Colonic mucosa (tissue), 4 donors: ENCODE data around the gene CABP1. TPM values are rescaled to one million over a fixed set of nuclear protein-coding genes. Genes with fewer than 3 reads are reported as not detected.

ENCODE experiments used
- DNase-seq: peaks from one replicate; pipeline ENCODE4 v3.0.0-alpha.2; 2020
- H3K27ac ChIP-seq: fragments of 200-600 bp; one replicate; pipeline ENCODE4 v1.8.0; 2021
- H3K27me3 ChIP-seq: fragments of 200-600 bp; one replicate; pipeline ENCODE4 v1.8.0; 2021
- H3K36me3 ChIP-seq: fragments of 200-600 bp; one replicate; pipeline ENCODE4 v1.8.0; 2021
- H3K4me1 ChIP-seq: fragments of 200-600 bp; one replicate; pipeline ENCODE4 v1.8.0; 2021; ENCODE audit warnings: mild to moderate bottlenecking
- H3K4me3 ChIP-seq: fragments of 200-600 bp; one replicate; pipeline ENCODE4 v1.8.0; 2021
- H3K9ac ChIP-seq, 2 donors: one replicate each; pipeline ENCODE4 v1.7.0; 2013; ENCODE audit warnings: control low read depth in 2 of 2, low read depth in 2 of 2, low read length in 2 of 2
- H3K9me3 ChIP-seq: fragments of 200-600 bp; one replicate; pipeline ENCODE4 v1.8.0; 2021
- intact Hi-C: fragments of 100-400 bp; cut with DNase I; formaldehyde crosslinking; loops from one replicate; pipeline ENCODE4 v1.14.1; 2022
- total RNA-seq, 2 donors: library from RNA; stranded (reverse); fragmentation: NEBNext Ultra II Directional in 1 of 2; extraction: Animal tissue kit (Norgen Biotek cat#: 25700) in 1 of 2; gene quantifications; one replicate each; pipeline ENCODE4 v1.2.1, GENCODE V29; 2021
- TF ChIP-seq, protein P1 (sequence below): fragments of 200-600 bp; IDR thresholded peaks from one replicate; pipeline ENCODE4 v1.8.0; 2022; ENCODE audit warnings: antibody characterized with exemption, mild to moderate bottlenecking
- donor health status: healthy.
- donor health status: DM: no; HTN: no; CAD: no.
- donor health status: DM: no; HTN: no; CAD: no.

The CABP1 gene
- total RNA-seq, 2 donors from 2014 or later, result 0.77 to 0.79 TPM

DNA sequence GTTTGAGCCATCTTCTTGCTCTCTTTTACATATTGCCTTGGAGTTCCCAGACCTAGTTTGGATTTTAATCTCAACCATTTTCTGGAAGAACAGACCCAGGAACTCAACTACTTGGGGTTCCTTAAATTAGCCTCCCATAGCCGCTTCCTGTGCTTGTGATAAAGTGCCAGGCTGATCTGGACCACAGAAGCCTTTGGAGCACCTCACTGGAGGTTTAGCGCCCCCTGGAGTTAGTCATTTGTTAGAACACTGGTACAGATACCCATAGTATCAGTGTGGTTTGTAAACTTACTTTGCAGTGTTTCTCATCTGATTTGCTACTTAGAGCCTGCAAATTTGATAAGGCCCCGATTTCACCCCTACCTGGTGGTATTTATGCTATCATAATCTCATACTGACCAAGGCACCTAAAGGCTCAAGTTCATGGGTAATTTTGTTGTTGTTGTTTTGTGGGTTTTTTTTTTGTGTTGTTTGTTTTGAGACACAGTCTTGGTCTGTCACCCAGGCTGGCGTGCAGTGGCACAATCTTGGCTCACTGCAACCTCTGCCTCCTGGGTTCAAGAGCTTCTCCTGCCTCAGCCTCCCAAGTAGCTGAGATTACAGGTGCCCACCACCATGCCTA lies 73.5 kb downstream of the CABP1 start:
- TF ChIP-seq, protein P1, sequence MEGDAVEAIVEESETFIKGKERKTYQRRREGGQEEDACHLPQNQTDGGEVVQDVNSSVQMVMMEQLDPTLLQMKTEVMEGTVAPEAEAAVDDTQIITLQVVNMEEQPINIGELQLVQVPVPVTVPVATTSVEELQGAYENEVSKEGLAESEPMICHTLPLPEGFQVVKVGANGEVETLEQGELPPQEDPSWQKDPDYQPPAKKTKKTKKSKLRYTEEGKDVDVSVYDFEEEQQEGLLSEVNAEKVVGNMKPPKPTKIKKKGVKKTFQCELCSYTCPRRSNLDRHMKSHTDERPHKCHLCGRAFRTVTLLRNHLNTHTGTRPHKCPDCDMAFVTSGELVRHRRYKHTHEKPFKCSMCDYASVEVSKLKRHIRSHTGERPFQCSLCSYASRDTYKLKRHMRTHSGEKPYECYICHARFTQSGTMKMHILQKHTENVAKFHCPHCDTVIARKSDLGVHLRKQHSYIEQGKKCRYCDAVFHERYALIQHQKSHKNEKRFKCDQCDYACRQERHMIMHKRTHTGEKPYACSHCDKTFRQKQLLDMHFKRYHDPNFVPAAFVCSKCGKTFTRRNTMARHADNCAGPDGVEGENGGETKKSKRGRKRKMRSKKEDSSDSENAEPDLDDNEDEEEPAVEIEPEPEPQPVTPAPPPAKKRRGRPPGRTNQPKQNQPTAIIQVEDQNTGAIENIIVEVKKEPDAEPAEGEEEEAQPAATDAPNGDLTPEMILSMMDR, result peak; percentile 78
- intact Hi-C loops, result loop anchor here (1.0 kb wide), 1 partner anchor 66 kb away; no protein-coding TSS in a partner anchor
- Histone ChIP-seq H3K9me3 (no peaks in the 10 kb centered on the region), H3K4me1 (peaks cover 21% of the 10 kb centered on the region), H3K27ac (no peak overlapping the region), H3K27me3 (no peaks in the 10 kb centered on the region), H3K4me3 (no peak overlapping the region), H3K36me3 (no peaks in the 10 kb centered on the region), H3K9ac (no peak overlapping the region)
- DNase-seq, result peak; percentile 87

Other genes starting within 250 kb of the CABP1 start
- 1,000 to 10,000 TPM in 1 of 2 donors, 100 to 1,000 TPM in 1; 887 to 1,081 TPM for gene COX6A1, start 202.5 kb upstream of the CABP1 start, total RNA-seq
- 10 to 100 TPM; 20.4 to 27.8 TPM for gene TRIAP1, start 194.2 kb upstream of the CABP1 start, total RNA-seq
- gene GATC, start 194.2 kb upstream of the CABP1 start, total RNA-seq, result 10 to 100 TPM; 34.1 to 43.3 TPM
- 100 to 1,000 TPM; 169 to 216 TPM for gene SRSF9, start 170.9 kb upstream of the CABP1 start, total RNA-seq
- gene DYNLL1, start 144.5 kb upstream of the CABP1 start, total RNA-seq, result 100 to 1,000 TPM; 359 to 463 TPM
- gene COQ5, start 111.5 kb upstream of the CABP1 start, total RNA-seq, result 10 to 100 TPM; 35.8 to 46.6 TPM
- 100 to 1,000 TPM; 199 to 226 TPM for gene RNF10, start 106.3 kb upstream of the CABP1 start, total RNA-seq
- gene POP5, start 59.2 kb upstream of the CABP1 start, total RNA-seq, result 10 to 100 TPM; 22.8 to 77.7 TPM
- gene MLEC, start 46.5 kb downstream of the CABP1 start, total RNA-seq, result 100 to 1,000 TPM; 331 to 500 TPM
- gene UNC119B, start 69.8 kb downstream of the CABP1 start, total RNA-seq, result 10 to 100 TPM; 22.7 to 28.3 TPM
- 100 to 1,000 TPM in 1 of 2 donors, 10 to 100 TPM in 1; 86.0 to 202 TPM for gene ACADS, start 85.2 kb downstream of the CABP1 start, total RNA-seq